Fibroblast of mammary gland (primary cell): ENCODE measurements around the gene DMGDH.

Experiments used
- DNase-seq: peaks from one replicate; pipeline ENCODE4 v3.0.0-alpha.2; 2010; ENCODE audit warnings: low read depth
- H3K4me3 ChIP-seq: 2 replicates; pipeline ENCODE4 v1.5.1; 2011; ENCODE audit warnings: low read depth, mild to moderate bottlenecking, low read length, moderate library complexity; ENCODE audit not compliant: control insufficient read depth
- TF ChIP-seq, protein P1 (sequence below): conservative IDR thresholded peaks from 2 replicates; pipeline ENCODE4 v1.5.1; 2011; ENCODE audit warnings: low read depth, low read length, inconsistent platforms; ENCODE audit not compliant: control insufficient read depth, insufficient read depth

Gene DMGDH

DNA sequence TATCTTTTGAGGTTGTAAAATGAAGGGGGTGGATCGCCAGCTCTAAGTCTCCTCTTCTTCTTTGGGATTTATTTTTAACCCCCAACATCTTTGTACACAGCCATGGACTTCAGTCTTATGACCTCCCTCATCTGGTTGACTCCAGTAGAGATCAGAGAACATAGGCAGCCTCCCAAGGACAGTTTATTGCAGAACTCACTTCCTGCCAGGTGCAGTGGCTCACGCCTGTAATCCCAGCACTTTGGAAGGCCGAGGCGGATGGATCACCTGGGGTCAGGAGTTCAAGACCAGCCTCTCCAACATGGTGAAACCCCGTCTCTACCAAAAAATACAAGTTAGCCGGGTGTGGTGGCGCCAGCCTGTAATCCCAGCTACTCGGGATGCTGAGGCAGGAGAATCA lies 39.3 kb upstream of the DMGDH start:
- DNase-seq = no peak
- no peak overlapping the region for H3K4me3 ChIP-seq

DNA sequence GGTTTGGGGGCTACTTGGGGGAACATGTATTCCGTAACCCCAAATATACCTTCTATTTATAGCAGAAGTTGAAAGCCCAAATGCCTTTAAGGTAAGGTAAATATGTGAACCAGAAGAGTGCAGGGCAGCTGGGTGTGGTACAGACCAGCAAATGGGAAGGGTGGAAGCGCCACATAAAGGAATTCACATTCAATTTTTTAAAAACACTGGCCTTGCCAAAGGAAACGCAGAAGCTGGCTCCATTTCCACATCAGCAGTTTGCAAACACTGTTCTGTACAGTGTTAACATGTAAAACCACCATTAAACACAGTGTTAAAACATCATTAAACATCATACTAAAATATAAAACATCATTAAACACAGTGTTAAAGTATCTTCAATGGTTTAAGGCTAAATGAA lies 38.6 kb upstream of the DMGDH start:
- TF ChIP-seq, protein P1, sequence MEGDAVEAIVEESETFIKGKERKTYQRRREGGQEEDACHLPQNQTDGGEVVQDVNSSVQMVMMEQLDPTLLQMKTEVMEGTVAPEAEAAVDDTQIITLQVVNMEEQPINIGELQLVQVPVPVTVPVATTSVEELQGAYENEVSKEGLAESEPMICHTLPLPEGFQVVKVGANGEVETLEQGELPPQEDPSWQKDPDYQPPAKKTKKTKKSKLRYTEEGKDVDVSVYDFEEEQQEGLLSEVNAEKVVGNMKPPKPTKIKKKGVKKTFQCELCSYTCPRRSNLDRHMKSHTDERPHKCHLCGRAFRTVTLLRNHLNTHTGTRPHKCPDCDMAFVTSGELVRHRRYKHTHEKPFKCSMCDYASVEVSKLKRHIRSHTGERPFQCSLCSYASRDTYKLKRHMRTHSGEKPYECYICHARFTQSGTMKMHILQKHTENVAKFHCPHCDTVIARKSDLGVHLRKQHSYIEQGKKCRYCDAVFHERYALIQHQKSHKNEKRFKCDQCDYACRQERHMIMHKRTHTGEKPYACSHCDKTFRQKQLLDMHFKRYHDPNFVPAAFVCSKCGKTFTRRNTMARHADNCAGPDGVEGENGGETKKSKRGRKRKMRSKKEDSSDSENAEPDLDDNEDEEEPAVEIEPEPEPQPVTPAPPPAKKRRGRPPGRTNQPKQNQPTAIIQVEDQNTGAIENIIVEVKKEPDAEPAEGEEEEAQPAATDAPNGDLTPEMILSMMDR = no peak
- DNase-seq = no peak
- no peak overlapping the region for H3K4me3 ChIP-seq

More for the DNA sequence above, 39.3 kb upstream of the DMGDH start:
- TF ChIP-seq, protein P1 = no peak

DNA sequence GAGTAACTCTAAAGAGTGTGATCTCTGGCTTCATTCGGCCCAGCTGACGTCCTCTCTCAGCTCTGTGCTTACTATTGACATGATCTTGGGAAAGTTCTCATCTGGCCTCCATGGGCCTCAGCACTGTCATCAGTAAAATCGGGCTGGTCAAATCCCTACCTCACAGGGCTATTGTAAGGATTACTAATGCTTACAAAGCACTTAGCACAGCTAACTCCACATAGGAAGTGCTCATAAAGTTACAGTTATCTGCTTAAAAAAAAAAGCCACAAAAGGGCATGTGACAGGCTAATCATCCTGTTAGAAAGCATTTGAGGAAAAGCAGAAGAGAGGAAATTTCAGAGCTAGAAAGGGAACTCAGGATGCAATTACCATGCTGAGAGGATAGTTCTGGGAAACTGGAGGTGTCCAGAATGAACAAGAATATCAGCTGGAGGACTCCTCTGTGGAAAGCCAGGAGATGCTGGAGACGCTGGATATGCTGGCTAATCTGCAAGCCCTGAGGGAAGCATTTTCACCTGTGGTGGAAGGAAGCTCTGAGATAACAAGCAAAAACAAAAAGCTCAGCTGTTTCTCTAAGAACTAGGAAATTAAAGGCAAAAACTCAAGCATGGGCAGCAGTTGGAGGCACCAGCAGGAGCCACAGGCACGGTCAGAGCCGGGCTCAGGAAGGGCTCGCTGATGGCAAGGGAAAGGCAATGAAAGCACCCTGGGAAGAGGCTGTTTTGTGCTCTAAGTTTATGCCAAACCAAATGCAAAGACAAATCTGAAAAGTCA lies 37.7 kb upstream of the DMGDH start:
- peak; percentile 32 for DNase-seq
- H3K4me3 ChIP-seq = no peak overlapping the region
- TF ChIP-seq, protein P1 = no peak

DNA sequence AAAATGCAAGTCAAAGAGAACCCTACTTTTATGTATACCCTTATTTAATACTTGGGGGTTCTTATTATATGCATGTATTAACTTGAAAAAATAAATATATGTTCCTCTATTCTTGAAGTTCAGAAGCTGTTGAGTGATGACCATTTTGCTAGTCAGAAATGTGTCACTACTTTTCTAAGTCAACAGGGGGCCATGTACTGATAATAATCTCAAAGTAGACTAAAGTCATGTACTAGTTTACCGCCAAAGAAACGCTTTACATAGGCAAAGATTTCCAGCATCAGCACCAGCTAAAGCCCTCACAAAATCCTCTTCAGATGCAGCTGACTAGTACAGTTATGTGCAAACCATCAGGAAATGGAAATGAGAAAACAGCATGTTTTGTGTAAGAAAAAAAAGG lies 36.4 kb upstream of the DMGDH start:
- no peak overlapping the region for H3K4me3 ChIP-seq
- TF ChIP-seq, protein P1 = no peak
- no peak for DNase-seq

DNA sequence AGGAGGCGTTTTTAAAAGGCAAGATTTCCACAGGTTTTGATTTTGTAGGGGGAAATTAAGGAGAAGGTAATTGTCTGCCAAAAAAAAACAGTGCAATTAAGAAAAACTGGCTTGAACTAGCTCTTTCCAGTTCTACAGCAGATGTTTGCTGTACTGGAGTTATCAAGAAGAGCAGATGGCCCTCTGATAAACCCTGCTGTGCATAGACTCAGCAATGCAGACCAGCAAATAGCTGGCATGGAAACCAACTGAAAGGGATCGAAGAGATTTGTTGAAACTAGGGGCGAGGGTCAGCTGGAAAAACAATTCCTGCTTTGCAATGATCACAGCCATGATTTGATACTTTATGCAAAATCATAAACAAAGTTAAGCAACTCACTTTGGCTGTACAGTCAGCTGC lies 24.3 kb upstream of the DMGDH start:
- TF ChIP-seq, protein P1 = no peak
- no peak overlapping the region for H3K4me3 ChIP-seq
- no peak for DNase-seq

DNA sequence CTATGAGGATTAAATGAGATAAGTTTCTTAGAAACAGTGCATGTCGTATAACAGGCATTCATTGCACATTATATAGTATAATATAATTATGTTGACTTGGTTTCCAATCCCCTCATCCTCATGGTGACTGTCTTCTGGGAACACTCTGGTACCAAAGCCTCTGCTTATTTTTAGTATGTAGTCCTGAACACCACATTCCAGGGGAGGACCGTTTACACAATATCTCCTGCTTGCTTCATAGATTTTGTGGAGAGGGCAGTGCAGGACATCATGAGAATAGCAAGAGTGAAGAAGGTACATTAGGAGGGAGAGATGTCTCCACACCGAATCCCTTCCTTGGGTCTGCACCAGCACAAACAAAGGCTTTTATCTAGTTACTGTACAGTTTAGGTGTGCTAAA lies 21.6 kb upstream of the DMGDH start:
- TF ChIP-seq, protein P1 = no peak
- no peak for DNase-seq
- no peak overlapping the region for H3K4me3 ChIP-seq
